Activated CD4-positive, alpha-beta memory T cell treated with anti-CD3 and anti-CD28 coated beads for 36 hours (primary cell): Measurements from ENCODE around the gene TRPV2. TPM values are rescaled to one million over a fixed set of nuclear protein-coding genes. Genes with fewer than 3 reads are reported as not detected.
A peak's percentile ranks its signal among the peaks of the same experiment; 100 is the strongest.
"Not testable (repeated sequence)": the region's sequence is repeated elsewhere in the genome, so short reads cannot be mapped to it uniquely, and the experiment has no call there.

Experiments
- CTCF ChIA-PET: fragments of 350-600 bp; sonication (Branson Sonifier 250); formaldehyde crosslinking; loops from one replicate; lab custom pipeline; 2021; ENCODE audit warnings: antibody characterized with exemption, inconsistent platforms; lab: Charles Lee
- POLR2A ChIA-PET: fragments of 350-600 bp; sonication (Branson Sonifier 250); formaldehyde crosslinking; loops from one replicate; lab custom pipeline; 2021; ENCODE audit warnings: antibody characterized with exemption; lab: Charles Lee
- DNase-seq: peaks from one replicate; pipeline ENCODE4 v3.0.0-alpha.2; 2020
- H3K27ac Mint-ChIP-seq: one replicate; pipeline ENCODE4 v1.8.0; 2021; ENCODE audit warnings: mixed read lengths
- H3K27me3 Mint-ChIP-seq: one replicate; pipeline ENCODE4 v1.8.0; 2021; ENCODE audit warnings: mixed read lengths
- H3K36me3 Mint-ChIP-seq: one replicate; pipeline ENCODE4 v1.8.0; 2021; ENCODE audit warnings: mixed read lengths
- H3K4me1 Mint-ChIP-seq: one replicate; pipeline ENCODE4 v1.8.0; 2021; ENCODE audit warnings: low read depth, mixed read lengths
- H3K4me3 Mint-ChIP-seq: one replicate; pipeline ENCODE4 v1.8.0; 2021; ENCODE audit warnings: mild to moderate bottlenecking, mixed read lengths
- H3K9me3 Mint-ChIP-seq: one replicate; pipeline ENCODE4 v1.8.0; 2021; ENCODE audit warnings: mixed read lengths
- intact Hi-C: fragments of 100-400 bp; cut with micrococcal nuclease; formaldehyde crosslinking; loops from one replicate; pipeline ENCODE4 v1.15.1; 2023
- total RNA-seq, 2 experiments: library from RNA; stranded (reverse); gene quantifications; one replicate each; pipeline ENCODE4 v1.2.3, GENCODE V29; 2021

The TRPV2 gene
- total RNA-seq, 2 experiments from 2014 or later: 46.0 to 50.6 TPM

DNA sequence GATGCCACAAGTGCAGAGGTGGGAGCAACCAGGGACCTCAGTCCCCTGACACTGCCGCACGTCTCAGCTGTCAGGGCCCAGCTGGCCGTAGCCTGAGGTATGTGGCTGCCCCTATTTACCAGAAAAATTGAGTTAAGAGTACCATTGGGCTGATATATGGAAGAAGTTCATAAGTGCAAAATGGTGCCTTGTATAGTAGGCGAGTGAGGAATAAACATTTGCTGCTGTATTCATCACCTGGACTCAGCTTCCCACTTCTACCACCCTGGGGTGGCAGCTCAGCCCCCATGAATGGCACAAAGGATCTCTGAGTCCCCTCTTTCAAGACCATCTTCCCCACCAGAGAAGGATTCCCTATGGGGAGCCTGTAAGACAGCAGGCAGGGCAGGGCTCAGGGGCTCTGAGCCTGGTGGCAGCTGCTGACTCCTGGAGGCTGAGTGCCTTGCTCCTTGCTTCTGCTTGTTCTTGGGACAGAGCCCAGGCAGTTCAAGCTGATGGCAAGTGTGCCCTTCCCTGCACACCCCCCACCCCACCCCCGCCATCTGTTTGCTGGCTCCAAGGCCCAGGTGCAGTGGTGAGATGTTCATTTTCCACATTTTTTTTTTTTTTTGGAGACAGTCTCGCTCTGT lies 29.0 kb downstream of the TRPV2 start:
- no peak overlapping the region for H3K27ac Mint-ChIP-seq
- POLR2A ChIA-PET: interaction anchor here (0.6 to 1.7 kb wide), 4 partner anchors 13 to 92 kb away, joined by 3 to 7 read pairs (median 4); partner anchors contain the start of gene TRPV2
- no peaks in the 10 kb centered on the region for H3K27me3 Mint-ChIP-seq
- intact Hi-C loops: no loop called here
- no peaks in the 10 kb centered on the region for H3K9me3 Mint-ChIP-seq
- peaks cover 69% of the 10 kb centered on the region for H3K36me3 Mint-ChIP-seq
- no peak overlapping the region for H3K4me3 Mint-ChIP-seq
- H3K4me1 Mint-ChIP-seq: peaks cover 68% of the 10 kb centered on the region
- no peak for DNase-seq
- CTCF ChIA-PET: interaction anchor here (1.0 to 3.8 kb wide), 6 partner anchors 8 to 145 kb away, joined by 3 to 21 read pairs (median 6); partner anchors contain the start of genes CENPV and TRPV2

- peaks cover 62% of the 10 kb centered on the region for H3K4me1 Mint-ChIP-seq
- no peak for DNase-seq
- no peak overlapping the region for H3K4me3 Mint-ChIP-seq
- H3K27me3 Mint-ChIP-seq: no peaks in the 10 kb centered on the region
- intact Hi-C loops: no loop called here
- H3K9me3 Mint-ChIP-seq: no peaks in the 10 kb centered on the region
- peaks cover 61% of the 10 kb centered on the region for H3K36me3 Mint-ChIP-seq
- CTCF ChIA-PET: interaction anchor here (1.3 kb wide), 1 partner anchor 8 kb away, joined by 3 read pairs; no protein-coding TSS in a partner anchor
- peak overlapping the region; percentile 6 for H3K27ac Mint-ChIP-seq
- POLR2A ChIA-PET: interaction anchor here (0.6 to 1.5 kb wide), 2 partner anchors 31 to 75 kb away, joined by 3 to 7 read pairs; partner anchors contain the start of gene TRPV2
These were observed 31.1 kb downstream of the TRPV2 start for GRCh38 chr17:16446338-16446983.

DNA sequence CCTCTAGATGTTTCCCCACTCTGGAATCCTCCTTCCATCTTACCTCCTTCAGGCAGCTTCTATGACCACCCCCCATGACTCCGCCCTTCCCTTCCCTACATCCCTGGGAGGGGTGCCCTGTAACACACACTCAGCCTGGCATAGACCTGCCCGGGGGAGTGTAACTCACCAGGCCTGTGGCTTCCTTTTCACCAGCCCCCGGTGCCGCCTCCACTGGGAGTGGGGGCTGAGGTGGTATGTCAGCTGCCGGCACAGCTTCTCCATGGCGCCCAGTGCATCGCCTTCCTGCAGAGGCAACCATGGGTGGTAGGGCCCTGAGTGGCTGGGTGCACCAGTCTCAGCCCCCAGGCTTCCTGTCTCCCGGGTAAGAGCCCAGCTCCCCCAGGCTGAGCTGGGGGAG lies 32.3 kb downstream of the TRPV2 start:
- H3K4me3 Mint-ChIP-seq: no peak overlapping the region
- H3K9me3 Mint-ChIP-seq: no peaks in the 10 kb centered on the region
- DNase-seq: no peak
- ChIA-PET POLR2A (no interaction called here), CTCF (interaction anchor here (0.5 to 9.5 kb wide), 2 partner anchors 45 to 75 kb away, joined by 3 to 113 read pairs; no protein-coding TSS in a partner anchor)
- no peak overlapping the region for H3K27ac Mint-ChIP-seq
- no peaks in the 10 kb centered on the region for H3K27me3 Mint-ChIP-seq
- H3K4me1 Mint-ChIP-seq: peaks cover 50% of the 10 kb centered on the region
- H3K36me3 Mint-ChIP-seq: peaks cover 49% of the 10 kb centered on the region
- intact Hi-C loops: no loop called here

- ChIA-PET POLR2A (interaction anchor here (1.0 to 1.4 kb wide), 3 partner anchors 10 to 67 kb away, joined by 3 to 6 read pairs (median 3); no protein-coding TSS in a partner anchor), CTCF (interaction anchor here (9.5 kb wide), 1 partner anchor 74 kb away, joined by 113 read pairs; no protein-coding TSS in a partner anchor)
- Mint-ChIP-seq H3K4me1 (peaks cover 46% of the 10 kb centered on the region), H3K36me3 (peaks cover 47% of the 10 kb centered on the region), H3K4me3 (no peak overlapping the region), H3K27me3 (no peaks in the 10 kb centered on the region), H3K9me3 (no peaks in the 10 kb centered on the region), H3K27ac (no peak overlapping the region)
- no peak for DNase-seq
- intact Hi-C loops: no loop called here
These were observed 33.1 kb downstream of the TRPV2 start for GRCh38 chr17:16448490-16448889.

- POLR2A ChIA-PET: interaction anchor here (1.0 to 1.4 kb wide), 3 partner anchors 10 to 68 kb away, joined by 3 to 6 read pairs (median 3); no protein-coding TSS in a partner anchor
- H3K27ac Mint-ChIP-seq: no peak overlapping the region
- peak; percentile 29 for DNase-seq
These were observed 33.8 kb downstream of the TRPV2 start for GRCh38 chr17:16449121-16449570.

DNA sequence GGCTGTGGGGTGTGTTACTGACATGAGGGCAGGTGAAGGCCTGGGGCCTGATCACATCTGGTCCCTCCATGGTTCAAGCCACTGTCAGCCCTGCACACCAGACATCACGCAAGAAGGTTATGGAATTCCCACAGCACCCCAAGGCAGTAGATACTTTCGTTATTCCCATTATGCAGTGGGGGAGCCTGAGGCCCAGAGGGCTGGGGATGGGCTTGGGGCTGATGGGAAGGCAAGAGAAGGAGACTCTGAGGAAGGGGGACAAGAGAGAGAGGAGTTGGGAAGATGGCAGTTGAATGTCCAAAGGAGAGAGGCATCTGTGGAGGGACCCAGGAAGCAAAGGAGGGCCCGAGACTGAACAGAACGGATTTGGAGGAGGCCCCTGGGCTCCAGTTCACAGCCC lies 34.7 kb downstream of the TRPV2 start:
- Mint-ChIP-seq H3K4me3 (no peak overlapping the region), H3K36me3 (peaks cover 41% of the 10 kb centered on the region), H3K27ac (no peak overlapping the region), H3K9me3 (no peaks in the 10 kb centered on the region), H3K27me3 (no peaks in the 10 kb centered on the region), H3K4me1 (peaks cover 39% of the 10 kb centered on the region)
- no peak for DNase-seq
- intact Hi-C loops: no loop called here
- CTCF ChIA-PET: interaction anchor here (2.3 to 9.5 kb wide), 2 partner anchors 73 to 86 kb away, joined by 9 to 113 read pairs; no protein-coding TSS in a partner anchor
- POLR2A ChIA-PET: interaction anchor here (3.2 kb wide), 1 partner anchor 11 kb away, joined by 16 read pairs; no protein-coding TSS in a partner anchor

More at GRCh38 chr17:16449121-16449570, 33.8 kb downstream of the TRPV2 start:
- Mint-ChIP-seq H3K4me3 (no peak overlapping the region), H3K9me3 (no peaks in the 10 kb centered on the region), H3K4me1 (peaks cover 42% of the 10 kb centered on the region), H3K27me3 (no peaks in the 10 kb centered on the region), H3K36me3 (peaks cover 46% of the 10 kb centered on the region)
- intact Hi-C loops: no loop called here
- CTCF ChIA-PET: interaction anchor here (2.3 to 9.5 kb wide), 2 partner anchors 74 to 85 kb away, joined by 9 to 113 read pairs; no protein-coding TSS in a partner anchor

DNA sequence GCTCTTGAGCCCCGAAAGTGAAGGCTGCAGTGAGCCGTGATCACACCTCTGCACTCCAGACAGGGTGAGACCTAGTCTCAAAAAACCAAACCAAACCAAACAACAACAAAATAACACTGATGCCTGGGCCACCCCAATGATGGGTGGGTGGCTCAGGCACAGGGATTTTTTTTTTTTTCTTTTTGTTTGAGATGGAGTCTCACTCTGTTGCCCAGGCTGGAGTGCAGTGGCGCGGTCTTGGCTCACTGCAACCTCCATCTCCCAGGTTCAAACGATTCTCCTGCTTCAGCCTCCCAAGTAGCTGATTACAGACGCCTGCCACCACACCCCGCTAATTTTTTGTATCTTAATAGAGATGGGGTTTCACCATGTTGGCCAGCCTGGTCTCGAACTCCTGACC lies 36.9 kb downstream of the TRPV2 start:
- intact Hi-C loops, H3K27ac Mint-ChIP-seq, H3K9me3 Mint-ChIP-seq, DNase-seq, H3K4me3 Mint-ChIP-seq, H3K27me3 Mint-ChIP-seq: not testable (repeated sequence)
- CTCF ChIA-PET: interaction anchor here (0.8 to 9.5 kb wide), 13 partner anchors 9 to 180 kb away, joined by 3 to 113 read pairs (median 3); partner anchors contain the start of gene UBB
- peaks cover 28% of the 10 kb centered on the region for H3K4me1 Mint-ChIP-seq
- POLR2A ChIA-PET: interaction anchor here (0.7 to 3.2 kb wide), 2 partner anchors 13 to 166 kb away, joined by 3 to 16 read pairs; no protein-coding TSS in a partner anchor
- peaks cover 34% of the 10 kb centered on the region for H3K36me3 Mint-ChIP-seq

GRCh38 chr17:16453493-16453851 lies 38.1 kb downstream of the TRPV2 start:
- H3K36me3 Mint-ChIP-seq: peaks cover 25% of the 10 kb centered on the region
- CTCF ChIA-PET: interaction anchor here (0.5 to 9.5 kb wide), 21 partner anchors 10 to 297 kb away, joined by 3 to 113 read pairs (median 4); partner anchors contain the start of gene TRPV2
- H3K9me3 Mint-ChIP-seq: no peaks in the 10 kb centered on the region
- no peak for DNase-seq
- peaks cover 16% of the 10 kb centered on the region for H3K4me1 Mint-ChIP-seq
- no peak overlapping the region for H3K4me3 Mint-ChIP-seq
- H3K27ac Mint-ChIP-seq: peak overlapping the region; percentile 18
- intact Hi-C loops: loop anchor here (1.0 kb wide), 1 partner anchor 68 kb away; no protein-coding TSS in a partner anchor
- H3K27me3 Mint-ChIP-seq: no peaks in the 10 kb centered on the region
- POLR2A ChIA-PET: no interaction called here

DNA sequence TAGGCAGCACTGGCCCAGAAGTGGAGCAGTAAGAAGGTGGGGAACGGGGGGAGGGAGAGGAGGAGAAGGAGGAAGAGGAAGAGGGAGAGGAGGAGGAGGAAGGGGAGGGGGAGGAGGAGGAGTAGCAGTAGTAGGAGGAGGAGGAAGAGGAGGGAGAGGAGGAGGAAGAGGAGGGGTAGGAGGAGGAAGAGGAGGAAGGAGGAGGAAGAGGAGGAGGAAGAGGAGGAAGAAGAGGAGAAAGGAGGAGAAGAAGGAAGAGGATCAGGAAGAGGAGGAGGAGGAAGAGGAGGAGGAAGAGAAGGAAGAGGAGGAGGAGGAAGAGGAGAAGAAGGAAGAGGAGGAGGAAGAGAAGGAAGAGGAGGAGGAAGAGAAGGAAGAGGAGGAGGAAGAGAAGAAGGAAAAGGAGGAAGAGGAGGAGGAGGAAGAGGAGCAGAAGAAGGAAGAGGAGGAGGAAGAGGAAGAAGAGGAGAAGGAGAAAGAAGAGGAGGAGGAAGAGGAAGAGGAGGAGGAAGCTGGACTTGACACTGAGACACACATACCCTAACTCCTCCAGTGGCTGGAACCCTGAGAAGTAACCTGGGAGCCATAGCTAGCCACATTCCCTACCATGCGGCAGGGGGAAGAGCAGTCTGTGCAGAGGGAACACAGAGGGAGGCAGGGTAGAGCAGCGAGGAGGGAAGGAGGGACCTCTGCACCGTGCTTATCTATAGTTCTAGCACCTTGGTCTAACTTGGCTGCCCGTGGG lies 40.8 kb downstream of the TRPV2 start:
- Mint-ChIP-seq H3K9me3 (no peaks in the 10 kb centered on the region), H3K4me1 (peaks cover 3% of the 10 kb centered on the region), H3K36me3 (peaks cover 9% of the 10 kb centered on the region), H3K4me3 (no peak overlapping the region), H3K27me3 (no peaks in the 10 kb centered on the region), H3K27ac (no peak overlapping the region)
- CTCF ChIA-PET: interaction anchor here (9.5 kb wide), 1 partner anchor 67 kb away, joined by 113 read pairs; no protein-coding TSS in a partner anchor
- POLR2A ChIA-PET: no interaction called here
- intact Hi-C loops: no loop called here
- no peak for DNase-seq

- ChIA-PET POLR2A (no interaction called here), CTCF (interaction anchor here (9.5 kb wide), 1 partner anchor 66 kb away, joined by 113 read pairs; no protein-coding TSS in a partner anchor)
- no peak for DNase-seq
- Mint-ChIP-seq H3K4me3 (no peak overlapping the region), H3K4me1 (peaks cover 3% of the 10 kb centered on the region), H3K27me3 (no peaks in the 10 kb centered on the region), H3K27ac (no peak overlapping the region), H3K36me3 (peaks cover 12% of the 10 kb centered on the region), H3K9me3 (no peaks in the 10 kb centered on the region)
- intact Hi-C loops: no loop called here
These were observed 41.5 kb downstream of the TRPV2 start for GRCh38 chr17:16456742-16457316.

GRCh38 chr17:16459271-16459670 lies 43.9 kb downstream of the TRPV2 start:
- intact Hi-C loops: no loop called here
- H3K27me3 Mint-ChIP-seq: no peaks in the 10 kb centered on the region
- CTCF ChIA-PET: interaction anchor here (1.3 kb wide), 1 partner anchor 62 kb away, joined by 6 read pairs; no protein-coding TSS in a partner anchor
- no peak overlapping the region for H3K27ac Mint-ChIP-seq
- H3K4me3 Mint-ChIP-seq: no peak overlapping the region
- H3K36me3 Mint-ChIP-seq: peaks cover 7% of the 10 kb centered on the region
- DNase-seq: no peak
- H3K9me3 Mint-ChIP-seq: no peaks in the 10 kb centered on the region
- H3K4me1 Mint-ChIP-seq: no peaks in the 10 kb centered on the region
- POLR2A ChIA-PET: no interaction called here
